Tibial artery (tissue), 4 donors: ENCODE measurements around the gene SIGLEC7.
"Not testable (repeated sequence)": the region's sequence is repeated elsewhere in the genome, so short reads cannot be mapped to it uniquely, and the experiment has no call there.

ENCODE experiments used
- DNase-seq, 2 donors: peaks; one replicate each; pipeline ENCODE4 v3.0.0-alpha.2; 2019
- H3K27ac ChIP-seq, 2 donors: fragments of 200-600 bp; sonication (generic) in 1 of 2; 1 replicate in 1 of 2; 2 replicates in 1 of 2; pipeline ENCODE4 v1.5.1; 2018 to 2019; ENCODE audit warnings: mild to moderate bottlenecking in 1 of 2
- H3K27me3 ChIP-seq, 2 donors: fragments of 200-600 bp; sonication (generic) in 1 of 2; one replicate each; pipeline versions ENCODE4 v1.5.1 to v1.6.0; 2016 to 2019
- H3K36me3 ChIP-seq, 3 donors: fragments of 200-600 bp; sonication (generic) in 2 of 3; one replicate each; pipeline ENCODE4 v1.5.1; 2016 to 2019; ENCODE audit warnings: mild to moderate bottlenecking in 2 of 3
- H3K4me1 ChIP-seq, 4 donors: fragments of 200-600 bp; sonication (generic) in 2 of 4; 1 replicate in 3 of 4; 2 replicates in 1 of 4; pipeline ENCODE4 v1.5.1; 2016 to 2019
- H3K4me3 ChIP-seq, 2 donors: fragments of 200-600 bp; sonication (generic) in 1 of 2; 1 replicate in 1 of 2; 2 replicates in 1 of 2; pipeline ENCODE4 v1.5.1; 2018 to 2019; ENCODE audit warnings: mild to moderate bottlenecking in 2 of 2
- H3K9me3 ChIP-seq, 3 donors: fragments of 200-600 bp; sonication (generic) in 1 of 3; one replicate each; pipeline ENCODE4 v1.5.1; 2016 to 2019
- CTCF ChIP-seq, 2 experiments: fragments of 200-600 bp in 1 of 2; fragments of 450-650 bp in 1 of 2; IDR thresholded peaks; one replicate each; pipeline ENCODE4 v1.5.1; 2017 to 2019; ENCODE audit warnings: antibody characterized with exemption in 2 of 2, mild to moderate bottlenecking in 1 of 2, moderate library complexity in 1 of 2
- intact Hi-C: fragments of 100-400 bp; cut with DNase I; formaldehyde crosslinking; loops from one replicate; pipeline ENCODE4 v1.15.0; 2023; ENCODE audit warnings: low total_unique reads

Gene SIGLEC7

GRCh38 chr19:51139299-51140014, 2.6 kb upstream of the SIGLEC7 start:
- Histone ChIP-seq H3K27me3 (peaks cover 0 to 35% of the 10 kb centered on the region in 2 donors), H3K36me3 (no peaks in the 10 kb centered on the region), H3K4me1 (no peaks in the 10 kb centered on the region), H3K9me3 (no peaks in the 10 kb centered on the region), H3K27ac (no peak overlapping the region), H3K4me3 (no peak overlapping the region)
- peak in 1 of 2 donors; percentile 53 for DNase-seq
- no peak for TF ChIP-seq CTCF (IDR thresholded peaks at IDR 0.05)
- intact Hi-C loops: no loop called here

GRCh38 chr19:51140441-51140840, 1.7 kb upstream of the SIGLEC7 start:
- H3K4me1 ChIP-seq: no peaks in the 10 kb centered on the region
- H3K9me3 ChIP-seq: no peaks in the 10 kb centered on the region
- intact Hi-C loops: no loop called here
- H3K27ac ChIP-seq: no peak overlapping the region
- no peak for TF ChIP-seq CTCF (IDR thresholded peaks at IDR 0.05)
- DNase-seq: no peak
- no peaks in the 10 kb centered on the region for H3K36me3 ChIP-seq
- no peak overlapping the region for H3K4me3 ChIP-seq
- H3K27me3 ChIP-seq: peaks cover 0 to 36% of the 10 kb centered on the region in 2 donors

- Histone ChIP-seq H3K27me3 (peaks cover 0 to 36% of the 10 kb centered on the region in 2 donors), H3K4me1 (no peaks in the 10 kb centered on the region), H3K4me3 (no peak overlapping the region), H3K9me3 (no peaks in the 10 kb centered on the region), H3K27ac (no peak overlapping the region), H3K36me3 (no peaks in the 10 kb centered on the region)
- DNase-seq: no peak
- no peak for TF ChIP-seq CTCF (IDR thresholded peaks at IDR 0.05)
- intact Hi-C loops: no loop called here
These were observed 920 bp upstream of the SIGLEC7 start for GRCh38 chr19:51141181-51141580.

- H3K4me1 ChIP-seq, H3K4me3 ChIP-seq, H3K36me3 ChIP-seq, DNase-seq, H3K9me3 ChIP-seq, intact Hi-C loops, H3K27ac ChIP-seq: not testable (repeated sequence)
- peaks cover 0 to 26% of the 10 kb centered on the region in 2 donors for H3K27me3 ChIP-seq
These were observed 841 bp downstream of the SIGLEC7 start for GRCh38 chr19:51142809-51143475.

GRCh38 chr19:51143486-51143885, 1.4 kb downstream of the SIGLEC7 start:
- no peak for DNase-seq
- H3K27me3 ChIP-seq: peaks cover 0 to 20% of the 10 kb centered on the region in 2 donors
- H3K4me1 ChIP-seq: no peaks in the 10 kb centered on the region
- H3K27ac ChIP-seq: no peak overlapping the region
- TF ChIP-seq CTCF (IDR thresholded peaks at IDR 0.05): no peak
- intact Hi-C loops: no loop called here
- no peaks in the 10 kb centered on the region for H3K36me3 ChIP-seq
- H3K4me3 ChIP-seq: no peak overlapping the region
- H3K9me3 ChIP-seq: no peaks in the 10 kb centered on the region

- intact Hi-C loops: no loop called here
- no peak for TF ChIP-seq CTCF (IDR thresholded peaks at IDR 0.05)
- Histone ChIP-seq H3K4me3 (no peak overlapping the region), H3K27ac (no peak overlapping the region), H3K27me3 (peaks cover 0 to 19% of the 10 kb centered on the region in 2 donors), H3K36me3 (no peaks in the 10 kb centered on the region), H3K9me3 (no peaks in the 10 kb centered on the region), H3K4me1 (no peaks in the 10 kb centered on the region)
- DNase-seq: no peak
These were observed 2.5 kb downstream of the SIGLEC7 start for GRCh38 chr19:51144482-51145045.
